Activated T-cell treated with anti-CD3 and anti-CD28 coated beads, Interleukin-2, amount 50 U/mL, for 4 hours (primary cell): ENCODE measurements around the gene PKP3. TPM values are rescaled to one million over a fixed set of nuclear protein-coding genes. Genes with fewer than 3 reads are reported as not detected.
"Not testable (repeated sequence)": the region's sequence is repeated elsewhere in the genome, so short reads cannot be mapped to it uniquely, and the experiment has no call there.

Experiments
- ATAC-seq, 2 donors: fragments of 200-7000 bp; cut with Tn5 transposase; one replicate each; pipeline ENCODE4 v1.10.0; 2021
- DNase-seq: peaks from one replicate; pipeline ENCODE4 v3.0.0-alpha.2; 2020
- H3K27me3 Mint-ChIP-seq: one replicate; pipeline ENCODE4 v1.8.0; 2021; ENCODE audit warnings: low read depth, mixed read lengths
- H3K36me3 Mint-ChIP-seq: one replicate; pipeline ENCODE4 v1.8.0; 2022; ENCODE audit warnings: mixed read lengths; ENCODE audit not compliant: insufficient read depth
- H3K4me1 Mint-ChIP-seq: one replicate; pipeline ENCODE4 v1.8.0; 2021; ENCODE audit warnings: low read depth, mixed read lengths
- H3K4me3 Mint-ChIP-seq: one replicate; pipeline ENCODE4 v1.8.0; 2021; ENCODE audit warnings: mild to moderate bottlenecking, moderate library complexity, mixed read lengths
- H3K9me3 Mint-ChIP-seq: one replicate; pipeline ENCODE4 v1.8.0; 2021; ENCODE audit warnings: mixed read lengths
- total RNA-seq, 3 donors: library from RNA; stranded (reverse); gene quantifications; one replicate each; pipeline ENCODE4 v1.2.1, GENCODE V29; 2021

PKP3 gene
- total RNA-seq, 3 donors from 2014 or later: 0.11 to 0.40 (median 0.16) TPM

DNA sequence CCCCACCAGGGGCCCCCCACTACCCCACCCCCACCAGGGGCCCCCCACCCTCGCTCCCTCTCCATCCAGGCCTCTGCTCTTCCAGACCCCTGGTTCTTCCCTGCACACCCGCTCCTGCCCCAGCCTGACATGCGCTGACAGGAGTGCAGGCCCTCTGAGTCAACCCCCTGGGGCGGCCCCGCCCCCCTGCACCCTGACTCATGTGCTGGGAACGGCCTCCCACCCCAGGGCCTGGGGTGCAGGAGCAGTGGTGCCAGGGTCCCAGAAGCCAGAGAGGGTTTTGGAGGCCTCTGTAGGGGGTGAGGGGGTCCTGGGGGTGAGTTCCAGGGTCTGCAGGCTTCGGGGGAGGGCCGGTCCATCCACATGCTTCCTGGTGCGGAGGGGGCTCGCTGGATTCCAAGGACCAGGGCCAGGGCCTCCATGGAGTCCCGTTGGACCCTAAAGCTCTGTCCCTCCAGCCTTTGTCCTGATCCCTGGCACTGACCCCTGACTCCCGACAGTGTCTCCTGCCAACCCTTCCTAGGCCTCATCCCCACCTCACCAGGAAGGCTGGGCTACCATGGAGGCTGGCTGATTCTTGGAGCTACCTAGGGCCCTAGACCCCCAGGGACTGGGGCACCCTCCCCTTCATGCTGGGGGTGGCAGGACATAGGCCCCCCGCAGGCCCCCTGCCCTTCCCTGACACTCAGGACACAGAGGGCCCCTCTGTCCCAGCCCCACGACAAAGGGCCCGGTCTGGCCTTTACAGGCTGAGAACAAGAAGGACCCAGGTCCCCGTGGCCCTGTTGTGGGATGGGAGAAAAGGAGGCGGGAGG lies 583 bp upstream of the PKP3 start:
- Mint-ChIP-seq H3K4me3 (no peak overlapping the region), H3K4me1 (no peaks in the 10 kb centered on the region), H3K36me3 (no peaks in the 10 kb centered on the region), H3K27me3 (no peaks in the 10 kb centered on the region), H3K9me3 (no peaks in the 10 kb centered on the region)
- DNase-seq (no peak), ATAC-seq (peak; percentile 55 to 65)

GRCh38 chr11:394858-395655 lies 1.0 kb downstream of the PKP3 start:
- Mint-ChIP-seq H3K4me3 (no peak overlapping the region), H3K36me3 (no peaks in the 10 kb centered on the region), H3K9me3 (no peaks in the 10 kb centered on the region), H3K4me1 (no peaks in the 10 kb centered on the region), H3K27me3 (no peaks in the 10 kb centered on the region)
- DNase-seq (no peak), ATAC-seq (no peak)

DNA sequence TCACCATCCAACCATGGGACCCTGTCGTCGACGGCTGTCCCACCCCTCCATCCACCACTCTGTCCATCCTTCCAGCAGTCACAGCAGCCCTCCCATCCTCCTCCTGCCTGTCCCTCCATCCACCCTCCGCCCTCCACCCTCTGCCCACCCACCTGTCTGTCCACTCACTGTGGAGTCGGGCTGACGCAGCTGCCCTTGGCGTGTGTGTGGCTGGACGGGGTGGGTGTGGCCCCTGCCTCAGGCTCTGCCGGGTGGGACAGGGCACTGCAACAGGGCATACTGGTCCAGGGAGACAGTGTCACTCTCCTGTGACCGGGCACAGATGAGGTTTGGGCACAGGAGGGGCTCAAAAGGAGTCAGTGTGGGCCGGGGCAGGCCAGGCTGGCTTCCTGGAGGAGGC lies 1.9 kb downstream of the PKP3 start:
- H3K27me3 Mint-ChIP-seq: no peaks in the 10 kb centered on the region
- DNase-seq (no peak), ATAC-seq (no peak)
- no peaks in the 10 kb centered on the region for H3K4me1 Mint-ChIP-seq
- H3K9me3 Mint-ChIP-seq: no peaks in the 10 kb centered on the region
- H3K4me3 Mint-ChIP-seq: no peak overlapping the region
- H3K36me3 Mint-ChIP-seq: no peaks in the 10 kb centered on the region

GRCh38 chr11:396511-396947 lies 2.5 kb downstream of the PKP3 start:
- ATAC-seq (peak; percentile 24 to 41), DNase-seq (no peak)
- H3K36me3 Mint-ChIP-seq: no peaks in the 10 kb centered on the region
- no peaks in the 10 kb centered on the region for H3K9me3 Mint-ChIP-seq
- no peaks in the 10 kb centered on the region for H3K4me1 Mint-ChIP-seq
- H3K27me3 Mint-ChIP-seq: no peaks in the 10 kb centered on the region
- no peak overlapping the region for H3K4me3 Mint-ChIP-seq

DNA sequence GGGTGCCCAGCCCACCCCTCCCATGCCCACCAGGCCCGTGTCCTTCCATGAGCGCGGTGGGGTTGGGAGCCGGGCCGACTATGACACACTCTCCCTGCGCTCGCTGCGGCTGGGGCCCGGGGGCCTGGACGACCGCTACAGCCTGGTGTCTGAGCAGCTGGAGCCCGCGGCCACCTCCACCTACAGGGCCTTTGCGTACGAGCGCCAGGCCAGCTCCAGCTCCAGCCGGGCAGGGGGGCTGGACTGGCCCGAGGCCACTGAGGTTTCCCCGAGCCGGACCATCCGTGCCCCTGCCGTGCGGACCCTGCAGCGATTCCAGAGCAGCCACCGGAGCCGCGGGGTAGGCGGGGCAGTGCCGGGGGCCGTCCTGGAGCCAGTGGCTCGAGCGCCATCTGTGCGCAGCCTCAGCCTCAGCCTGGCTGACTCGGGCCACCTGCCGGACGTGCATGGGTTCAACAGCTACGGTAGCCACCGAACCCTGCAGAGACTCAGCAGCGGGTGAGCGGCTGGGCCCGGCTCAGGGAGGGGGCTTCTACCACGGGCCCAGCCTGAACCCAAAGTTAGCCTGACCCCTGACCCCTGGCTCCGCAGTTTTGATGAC lies 3.0 kb downstream of the PKP3 start:
- ATAC-seq: peak; percentile 38 to 76
- H3K4me1 Mint-ChIP-seq: no peaks in the 10 kb centered on the region
- peak; percentile 41 for DNase-seq
- H3K4me3 Mint-ChIP-seq: no peak overlapping the region
- H3K9me3 Mint-ChIP-seq: no peaks in the 10 kb centered on the region
- H3K27me3 Mint-ChIP-seq: no peaks in the 10 kb centered on the region
- H3K36me3 Mint-ChIP-seq: no peaks in the 10 kb centered on the region

GRCh38 chr11:398826-399225 lies 4.8 kb downstream of the PKP3 start:
- no peak for DNase-seq
- H3K4me3 Mint-ChIP-seq: peak overlapping the region; percentile 35
- no peaks in the 10 kb centered on the region for H3K4me1 Mint-ChIP-seq
- ATAC-seq: no peak
- H3K36me3 Mint-ChIP-seq: no peaks in the 10 kb centered on the region
- H3K27me3 Mint-ChIP-seq: no peaks in the 10 kb centered on the region
- no peaks in the 10 kb centered on the region for H3K9me3 Mint-ChIP-seq

DNA sequence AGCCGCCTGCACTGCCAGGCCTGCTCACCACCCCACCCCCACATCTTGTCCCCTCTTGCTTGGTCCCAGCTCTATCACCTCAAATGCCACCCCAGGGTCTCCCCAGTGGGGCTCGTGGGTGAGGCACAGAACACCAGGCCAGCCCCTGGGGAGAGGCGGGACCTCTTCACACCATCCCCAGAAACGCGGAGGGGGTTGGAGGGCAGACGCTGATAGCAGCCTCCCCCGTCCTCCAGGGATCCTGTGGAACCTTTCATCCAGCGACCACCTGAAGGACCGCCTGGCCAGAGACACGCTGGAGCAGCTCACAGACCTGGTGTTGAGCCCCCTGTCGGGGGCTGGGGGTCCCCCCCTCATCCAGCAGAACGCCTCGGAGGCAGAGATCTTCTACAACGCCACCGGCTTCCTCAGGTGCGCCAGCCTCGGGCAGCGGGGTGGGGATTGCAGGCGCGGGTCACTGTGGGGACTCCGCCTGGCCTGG lies 5.8 kb downstream of the PKP3 start:
- Mint-ChIP-seq H3K36me3 (no peaks in the 10 kb centered on the region), H3K27me3 (no peaks in the 10 kb centered on the region), H3K4me1 (no peaks in the 10 kb centered on the region), H3K4me3 (no peak overlapping the region), H3K9me3 (no peaks in the 10 kb centered on the region)
- DNase-seq (no peak), ATAC-seq (no peak)

DNA sequence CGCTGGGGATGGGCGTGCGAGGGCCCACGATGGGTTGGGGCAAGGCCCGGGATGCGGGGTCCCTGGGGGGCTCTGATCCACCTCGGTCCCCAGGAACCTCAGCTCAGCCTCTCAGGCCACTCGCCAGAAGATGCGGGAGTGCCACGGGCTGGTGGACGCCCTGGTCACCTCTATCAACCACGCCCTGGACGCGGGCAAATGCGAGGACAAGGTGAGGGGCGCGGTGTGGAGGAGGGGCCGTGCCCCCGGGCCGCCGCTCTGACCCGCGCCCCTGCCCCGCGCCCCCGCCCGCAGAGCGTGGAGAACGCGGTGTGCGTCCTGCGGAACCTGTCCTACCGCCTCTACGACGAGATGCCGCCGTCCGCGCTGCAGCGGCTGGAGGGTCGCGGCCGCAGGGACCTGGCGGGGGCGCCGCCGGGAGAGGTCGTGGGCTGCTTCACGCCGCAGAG lies 6.3 kb downstream of the PKP3 start:
- Mint-ChIP-seq H3K4me1 (peaks cover 1% of the 10 kb centered on the region), H3K36me3 (no peaks in the 10 kb centered on the region), H3K9me3 (no peaks in the 10 kb centered on the region), H3K27me3 (no peaks in the 10 kb centered on the region), H3K4me3 (no peak overlapping the region)
- DNase-seq (no peak), ATAC-seq (no peak)

DNA sequence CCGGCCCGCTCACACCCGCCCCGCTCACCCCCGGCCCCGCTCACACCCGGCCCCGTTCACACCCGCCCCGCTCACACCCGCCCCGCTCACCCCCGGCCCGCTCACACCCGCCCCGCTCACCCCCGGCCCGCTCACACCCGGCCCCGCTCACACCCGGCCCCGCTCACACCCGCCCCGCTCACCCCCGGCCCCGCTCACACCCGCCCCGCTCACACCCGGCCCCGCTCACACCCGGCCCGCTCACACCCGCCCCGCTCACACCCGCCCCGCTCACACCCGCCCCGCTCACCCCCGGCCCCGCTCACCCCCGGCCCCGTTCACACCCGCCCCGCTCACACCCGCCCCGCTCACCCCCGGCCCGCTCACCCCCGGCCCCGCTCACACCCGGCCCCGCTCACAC lies 7.2 kb downstream of the PKP3 start:
- DNase-seq, H3K36me3 Mint-ChIP-seq, H3K4me1 Mint-ChIP-seq, H3K9me3 Mint-ChIP-seq, H3K27me3 Mint-ChIP-seq, ATAC-seq, H3K4me3 Mint-ChIP-seq: not testable (repeated sequence)

GRCh38 chr11:403021-403760 lies 9.2 kb downstream of the PKP3 start:
- H3K27me3 Mint-ChIP-seq: no peaks in the 10 kb centered on the region
- no peaks in the 10 kb centered on the region for H3K9me3 Mint-ChIP-seq
- DNase-seq (no peak), ATAC-seq (no peak)
- peaks cover 7% of the 10 kb centered on the region for H3K4me1 Mint-ChIP-seq
- H3K36me3 Mint-ChIP-seq: no peaks in the 10 kb centered on the region
- H3K4me3 Mint-ChIP-seq: no peak overlapping the region

GRCh38 chr11:403761-404431 lies 9.9 kb downstream of the PKP3 start:
- Mint-ChIP-seq H3K27me3 (no peaks in the 10 kb centered on the region), H3K36me3 (no peaks in the 10 kb centered on the region), H3K4me3 (no peak overlapping the region), H3K4me1 (peaks cover 7% of the 10 kb centered on the region), H3K9me3 (no peaks in the 10 kb centered on the region)
- DNase-seq (peak; percentile 5), ATAC-seq (no peak)

- no peaks in the 10 kb centered on the region for H3K36me3 Mint-ChIP-seq
- ATAC-seq (no peak), DNase-seq (no peak)
- H3K27me3 Mint-ChIP-seq: no peaks in the 10 kb centered on the region
- H3K4me1 Mint-ChIP-seq: peaks cover 8% of the 10 kb centered on the region
- no peak overlapping the region for H3K4me3 Mint-ChIP-seq
- no peaks in the 10 kb centered on the region for H3K9me3 Mint-ChIP-seq
Observed at GRCh38 chr11:404551-405264, 10.7 kb downstream of the PKP3 start.

- no peaks in the 10 kb centered on the region for H3K9me3 Mint-ChIP-seq
Observed at GRCh38 chr11:405323-405953, 11.4 kb downstream of the PKP3 start.

More at GRCh38 chr11:405323-405953, 11.4 kb downstream of the PKP3 start:
- DNase-seq (no peak), ATAC-seq (no peak)
- Mint-ChIP-seq H3K4me3 (no peak overlapping the region), H3K36me3 (no peaks in the 10 kb centered on the region), H3K27me3 (no peaks in the 10 kb centered on the region), H3K4me1 (peaks cover 9% of the 10 kb centered on the region)
